GM12878 (cell line): ENCODE results near the gene DENND6B.

Experiments used
- EGR1 ChIP-seq, 2 experiments: IDR thresholded peaks; 1 replicate in 1 of 2; 2 replicates in 1 of 2; pipeline ENCODE4 v1.6.1; 2011 to 2012; ENCODE audit warnings: low read depth in 2 of 2, low read length in 2 of 2, borderline replicate concordance in 1 of 2, mild to moderate bottlenecking in 1 of 2, moderate library complexity in 1 of 2
- EZH2 ChIP-seq: IDR thresholded peaks from 2 replicates; pipeline ENCODE4 v1.6.1; 2012; ENCODE audit warnings: low read depth, mild to moderate bottlenecking, control low read depth, inconsistent platforms, low read length, borderline replicate concordance; ENCODE audit not compliant: control insufficient read depth
- GABPA ChIP-seq: IDR thresholded peaks from 2 replicates; pipeline ENCODE4 v1.6.1; 2014; ENCODE audit warnings: antibody characterized with exemption, low read depth, mild to moderate bottlenecking, inconsistent platforms
- MEF2A ChIP-seq: IDR thresholded peaks from 2 replicates; pipeline ENCODE4 v1.6.1; 2011; ENCODE audit warnings: low read depth, mild to moderate bottlenecking, low read length, moderate library complexity; ENCODE audit not compliant: insufficient read depth
- RFX5 ChIP-seq: IDR thresholded peaks from 2 replicates; pipeline ENCODE4 v1.6.1; 2011; ENCODE audit warnings: low read depth, low read length, improper control_type of control experiment
- TF ChIP-seq, protein P1 (sequence below), 3 experiments: IDR thresholded peaks in 2 of 3; conservative IDR thresholded peaks in 1 of 3; 2 replicates each; pipeline ENCODE4 v1.5.1; 2011; ENCODE audit warnings: low read depth in 3 of 3, low read length in 3 of 3, mild to moderate bottlenecking in 3 of 3, control low read depth in 2 of 3, moderate library complexity in 2 of 3, inconsistent platforms in 1 of 3, mixed read lengths in 1 of 3; ENCODE audit not compliant: control insufficient read depth in 2 of 3, insufficient read depth in 1 of 3; ENCODE audit errors: extremely low read depth in 1 of 3
- TF ChIP-seq, protein P2 (sequence below): fragments of 450-650 bp; IDR thresholded peaks from 2 replicates; pipeline ENCODE4 v1.6.1; 2017; ENCODE audit warnings: mild to moderate bottlenecking
- TF ChIP-seq, protein P3 (sequence below): IDR thresholded peaks from 2 replicates; pipeline ENCODE4 v1.6.1; 2012; ENCODE audit warnings: low read length, inconsistent platforms
- TF ChIP-seq, protein P4 (sequence below): IDR thresholded peaks from 2 replicates; pipeline ENCODE4 v1.6.1; 2012; ENCODE audit warnings: low read depth, low read length, improper control_type of control experiment
- TF ChIP-seq, protein P5 (sequence below): IDR thresholded peaks from 2 replicates; pipeline ENCODE4 v1.6.1; 2012; ENCODE audit warnings: low read depth, low read length, improper control_type of control experiment

DNA sequence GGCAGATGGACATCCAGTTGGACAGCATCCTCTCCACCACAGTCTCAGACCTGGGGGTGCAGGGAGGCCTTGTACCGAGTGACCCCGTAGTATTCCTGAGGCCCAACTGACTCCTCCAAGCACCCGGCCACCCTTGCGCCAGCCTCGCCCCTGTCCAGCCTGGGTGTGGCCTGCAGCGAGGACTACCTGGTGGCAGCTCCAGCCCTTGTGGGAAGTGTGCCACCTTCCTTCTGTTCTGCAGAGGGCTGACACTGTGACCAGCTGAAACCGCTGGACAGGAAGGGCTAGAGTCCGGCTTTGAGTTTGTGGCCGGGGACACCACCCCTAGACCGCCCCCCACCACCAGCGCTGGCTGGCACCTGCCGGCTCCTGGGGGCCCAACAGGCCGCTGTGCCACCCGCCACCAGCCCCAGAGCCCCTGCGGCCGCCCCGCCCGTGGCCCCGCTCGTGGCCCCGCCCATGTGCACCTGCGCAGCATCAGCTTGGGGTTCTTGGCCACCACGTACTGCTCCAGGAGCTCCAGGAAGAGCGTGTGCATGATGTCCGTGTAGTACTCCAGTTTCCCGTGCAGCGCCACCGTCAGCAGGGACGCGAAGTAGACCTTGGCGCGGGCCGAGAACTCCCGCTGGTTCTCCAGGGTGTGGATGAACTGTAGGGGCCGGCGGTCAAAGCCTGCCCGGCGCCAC lies 46.6 kb downstream of the DENND6B start:
- no peak for TF ChIP-seq RFX5
- TF ChIP-seq, protein P1, sequence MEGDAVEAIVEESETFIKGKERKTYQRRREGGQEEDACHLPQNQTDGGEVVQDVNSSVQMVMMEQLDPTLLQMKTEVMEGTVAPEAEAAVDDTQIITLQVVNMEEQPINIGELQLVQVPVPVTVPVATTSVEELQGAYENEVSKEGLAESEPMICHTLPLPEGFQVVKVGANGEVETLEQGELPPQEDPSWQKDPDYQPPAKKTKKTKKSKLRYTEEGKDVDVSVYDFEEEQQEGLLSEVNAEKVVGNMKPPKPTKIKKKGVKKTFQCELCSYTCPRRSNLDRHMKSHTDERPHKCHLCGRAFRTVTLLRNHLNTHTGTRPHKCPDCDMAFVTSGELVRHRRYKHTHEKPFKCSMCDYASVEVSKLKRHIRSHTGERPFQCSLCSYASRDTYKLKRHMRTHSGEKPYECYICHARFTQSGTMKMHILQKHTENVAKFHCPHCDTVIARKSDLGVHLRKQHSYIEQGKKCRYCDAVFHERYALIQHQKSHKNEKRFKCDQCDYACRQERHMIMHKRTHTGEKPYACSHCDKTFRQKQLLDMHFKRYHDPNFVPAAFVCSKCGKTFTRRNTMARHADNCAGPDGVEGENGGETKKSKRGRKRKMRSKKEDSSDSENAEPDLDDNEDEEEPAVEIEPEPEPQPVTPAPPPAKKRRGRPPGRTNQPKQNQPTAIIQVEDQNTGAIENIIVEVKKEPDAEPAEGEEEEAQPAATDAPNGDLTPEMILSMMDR (IDR thresholded peaks at IDR 0.05 in 2 of 3, conservative IDR thresholded peaks at IDR 0.05 in 1 of 3; ENCODE audit: control insufficient read depth in 2 of 3, extremely low read depth in 1 of 3, insufficient read depth in 1 of 3, low read depth in 3 of 3, low read length in 3 of 3): no peak
- no peak for TF ChIP-seq GABPA
- TF ChIP-seq, protein P2, sequence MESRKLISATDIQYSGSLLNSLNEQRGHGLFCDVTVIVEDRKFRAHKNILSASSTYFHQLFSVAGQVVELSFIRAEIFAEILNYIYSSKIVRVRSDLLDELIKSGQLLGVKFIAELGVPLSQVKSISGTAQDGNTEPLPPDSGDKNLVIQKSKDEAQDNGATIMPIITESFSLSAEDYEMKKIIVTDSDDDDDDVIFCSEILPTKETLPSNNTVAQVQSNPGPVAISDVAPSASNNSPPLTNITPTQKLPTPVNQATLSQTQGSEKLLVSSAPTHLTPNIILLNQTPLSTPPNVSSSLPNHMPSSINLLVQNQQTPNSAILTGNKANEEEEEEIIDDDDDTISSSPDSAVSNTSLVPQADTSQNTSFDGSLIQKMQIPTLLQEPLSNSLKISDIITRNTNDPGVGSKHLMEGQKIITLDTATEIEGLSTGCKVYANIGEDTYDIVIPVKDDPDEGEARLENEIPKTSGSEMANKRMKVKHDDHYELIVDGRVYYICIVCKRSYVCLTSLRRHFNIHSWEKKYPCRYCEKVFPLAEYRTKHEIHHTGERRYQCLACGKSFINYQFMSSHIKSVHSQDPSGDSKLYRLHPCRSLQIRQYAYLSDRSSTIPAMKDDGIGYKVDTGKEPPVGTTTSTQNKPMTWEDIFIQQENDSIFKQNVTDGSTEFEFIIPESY: no peak
- no peak for TF ChIP-seq EZH2
- TF ChIP-seq, protein P3, sequence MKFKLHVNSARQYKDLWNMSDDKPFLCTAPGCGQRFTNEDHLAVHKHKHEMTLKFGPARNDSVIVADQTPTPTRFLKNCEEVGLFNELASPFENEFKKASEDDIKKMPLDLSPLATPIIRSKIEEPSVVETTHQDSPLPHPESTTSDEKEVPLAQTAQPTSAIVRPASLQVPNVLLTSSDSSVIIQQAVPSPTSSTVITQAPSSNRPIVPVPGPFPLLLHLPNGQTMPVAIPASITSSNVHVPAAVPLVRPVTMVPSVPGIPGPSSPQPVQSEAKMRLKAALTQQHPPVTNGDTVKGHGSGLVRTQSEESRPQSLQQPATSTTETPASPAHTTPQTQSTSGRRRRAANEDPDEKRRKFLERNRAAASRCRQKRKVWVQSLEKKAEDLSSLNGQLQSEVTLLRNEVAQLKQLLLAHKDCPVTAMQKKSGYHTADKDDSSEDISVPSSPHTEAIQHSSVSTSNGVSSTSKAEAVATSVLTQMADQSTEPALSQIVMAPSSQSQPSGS: no peak
- TF ChIP-seq, protein P4, sequence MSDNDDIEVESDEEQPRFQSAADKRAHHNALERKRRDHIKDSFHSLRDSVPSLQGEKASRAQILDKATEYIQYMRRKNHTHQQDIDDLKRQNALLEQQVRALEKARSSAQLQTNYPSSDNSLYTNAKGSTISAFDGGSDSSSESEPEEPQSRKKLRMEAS: no peak
- no peak for TF ChIP-seq EGR1 (IDR thresholded peaks at IDR 0.05; ENCODE audit: borderline replicate concordance in 1 of 2, low read depth in 2 of 2, low read length in 2 of 2)
- no peak for TF ChIP-seq MEF2A
- TF ChIP-seq, protein P5, sequence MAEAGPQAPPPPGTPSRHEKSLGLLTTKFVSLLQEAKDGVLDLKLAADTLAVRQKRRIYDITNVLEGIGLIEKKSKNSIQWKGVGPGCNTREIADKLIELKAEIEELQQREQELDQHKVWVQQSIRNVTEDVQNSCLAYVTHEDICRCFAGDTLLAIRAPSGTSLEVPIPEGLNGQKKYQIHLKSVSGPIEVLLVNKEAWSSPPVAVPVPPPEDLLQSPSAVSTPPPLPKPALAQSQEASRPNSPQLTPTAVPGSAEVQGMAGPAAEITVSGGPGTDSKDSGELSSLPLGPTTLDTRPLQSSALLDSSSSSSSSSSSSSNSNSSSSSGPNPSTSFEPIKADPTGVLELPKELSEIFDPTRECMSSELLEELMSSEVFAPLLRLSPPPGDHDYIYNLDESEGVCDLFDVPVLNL: no peak
